ENCODE data around the gene RILP. TPM values are rescaled to one million over a fixed set of nuclear protein-coding genes. Genes with fewer than 3 reads are reported as not detected.

The RILP gene
- total RNA-seq, 4 donors from 2014 or later, result 24.6 to 94.8 (median 46.5) TPM

- no peak for TF ChIP-seq CTCF (IDR thresholded peaks at IDR 0.05; ENCODE audit: low read depth)
These were observed 1.3 kb upstream of the RILP start for GRCh38 chr17:1650731-1651558.

- TF ChIP-seq CTCF (IDR thresholded peaks at IDR 0.05; ENCODE audit: low read depth), result no peak
These were observed 463 bp downstream of the RILP start for GRCh38 chr17:1648963-1649843.

- TF ChIP-seq CTCF (IDR thresholded peaks at IDR 0.05; ENCODE audit: low read depth), result no peak
These were observed 1.3 kb downstream of the RILP start for GRCh38 chr17:1648173-1648962.

GRCh38 chr17:1647802-1648171 is 1.9 kb downstream of the RILP start:
- no peak for TF ChIP-seq CTCF (IDR thresholded peaks at IDR 0.05; ENCODE audit: low read depth)

- no peak for TF ChIP-seq CTCF (IDR thresholded peaks at IDR 0.05; ENCODE audit: low read depth)
These were observed 3.3 kb downstream of the RILP start for GRCh38 chr17:1646199-1646875.

GRCh38 chr17:1645207-1646171 is 4.2 kb downstream of the RILP start, which contains the start of gene SCARF1:
SCARF1 (minus strand) TSS chr17:1645732; CDS start chr17:1645697, 35 bp downstream.
- no peak for TF ChIP-seq CTCF (IDR thresholded peaks at IDR 0.05; ENCODE audit: low read depth)

Measured in subcutaneous adipose tissue (tissue), 4 donors.